ENCODE results near the gene TMEM232.
"Not testable (repeated sequence)": the region's sequence is repeated elsewhere in the genome, so short reads cannot be mapped to it uniquely, and the experiment has no call there.

Gene TMEM232

GRCh38 chr5:110705349-110705748 lies 21.1 kb downstream of the TMEM232 start:
- DNase-seq = no peak

- no peak for DNase-seq
Observed at GRCh38 chr5:110703481-110703880, 23.0 kb downstream of the TMEM232 start.

GRCh38 chr5:110702704-110703103 lies 23.8 kb downstream of the TMEM232 start:
- no peak for DNase-seq

- no peak for DNase-seq
Observed at GRCh38 chr5:110702300-110702699, 24.2 kb downstream of the TMEM232 start.

GRCh38 chr5:110692669-110693068 lies 33.8 kb downstream of the TMEM232 start:
- not testable (repeated sequence) for DNase-seq

GRCh38 chr5:110690587-110690986 lies 35.9 kb downstream of the TMEM232 start:
- not testable (repeated sequence) for DNase-seq

GRCh38 chr5:110687485-110687884 lies 39.0 kb downstream of the TMEM232 start:
- no peak for DNase-seq

GRCh38 chr5:110686270-110686669 lies 40.2 kb downstream of the TMEM232 start:
- DNase-seq = no peak

GRCh38 chr5:110681953-110682352 lies 44.5 kb downstream of the TMEM232 start:
- no peak for DNase-seq

GRCh38 chr5:110681109-110681508 lies 45.4 kb downstream of the TMEM232 start:
- no peak for DNase-seq

GRCh38 chr5:110676554-110676953 lies 49.9 kb downstream of the TMEM232 start:
- DNase-seq = not testable (repeated sequence)

- no peak for DNase-seq
Observed at GRCh38 chr5:110665184-110665726, 61.2 kb downstream of the TMEM232 start.

- no peak for DNase-seq
Observed at GRCh38 chr5:110663525-110663924, 62.9 kb downstream of the TMEM232 start.

GRCh38 chr5:110658006-110658405 lies 68.5 kb downstream of the TMEM232 start:
- no peak for DNase-seq

- no peak for DNase-seq
Observed at GRCh38 chr5:110653231-110653970, 73.1 kb downstream of the TMEM232 start.

GRCh38 chr5:110651507-110651906 lies 75.0 kb downstream of the TMEM232 start:
- no peak for DNase-seq

GRCh38 chr5:110644357-110644756 lies 82.1 kb downstream of the TMEM232 start:
- DNase-seq = no peak

GRCh38 chr5:110638970-110639902 lies 87.2 kb downstream of the TMEM232 start:
- no peak for DNase-seq

- DNase-seq = no peak
Observed at GRCh38 chr5:110634475-110634874, 92.0 kb downstream of the TMEM232 start.

GRCh38 chr5:110631236-110631635 lies 95.2 kb downstream of the TMEM232 start:
- DNase-seq = no peak

GRCh38 chr5:110630350-110630749 lies 96.1 kb downstream of the TMEM232 start:
- no peak for DNase-seq

- peak; percentile 21 for DNase-seq
Observed at GRCh38 chr5:110625376-110625999, 101.0 kb downstream of the TMEM232 start.

GRCh38 chr5:110623874-110624273 lies 102.6 kb downstream of the TMEM232 start:
- no peak for DNase-seq

All from NCI-H2171 treated with DMSO at 0.1 percent for 48 hours (cell line).